GM12878 (cell line): Measurements from ENCODE around the gene DCAF8. TPM values are rescaled to one million over a fixed set of nuclear protein-coding genes. Genes with fewer than 3 reads are reported as not detected.

Experiments
- ATAC-seq: fragments of 200-7000 bp; cut with Tn5 transposase; 3 replicates; pipeline ENCODE4 v1.9.1; 2020; ENCODE audit warnings: mild to moderate bottlenecking, moderate library complexity
- BruUV-seq: library from RNA; stranded (reverse); fragments of 400-500 nt; replicated peaks from 2 replicates; lab custom pipeline; 2021; lab: Mats Ljungman, UMichigan
- CTCF ChIA-PET: fragments of 300-600 bp; sonication (Branson Sonifier 250); formaldehyde crosslinking; extraction: SDS; loops from one replicate; lab custom pipeline; 2021; ENCODE audit warnings: inconsistent platforms; lab: Yijun Ruan, JAX
- POLR2A ChIA-PET: fragments of 350-600 bp; formaldehyde crosslinking; extraction: SDS; loops from one replicate; lab custom pipeline; 2021; ENCODE audit warnings: inconsistent platforms; lab: Charles Lee
- RAD21 ChIA-PET: fragments of 300-600 bp; sonication (Branson Sonifier 250); formaldehyde crosslinking; loops from one replicate; lab custom pipeline; 2023; ENCODE audit warnings: antibody characterized with exemption; ENCODE audit not compliant: unreplicated experiment; lab: Charles Lee
- SMC1A ChIA-PET: fragments of 300-600 bp; sonication (Branson Sonifier 250); formaldehyde crosslinking; loops from one replicate; lab custom pipeline; 2023; ENCODE audit not compliant: unreplicated experiment, uncharacterized antibody; lab: Charles Lee
- DNase-seq: peaks from one replicate; pipeline ENCODE4 v3.0.0-alpha.2; 2011; ENCODE audit warnings: low read depth, low spot score
- FAIRE-seq: peaks from 3 replicates; lab custom pipeline; 2011; peaks lifted over from hg19 to GRCh38; lab: Jason Lieb, UNC
- H2AFZ ChIP-seq: 2 replicates; pipeline ENCODE4 v1.6.0; 2011; ENCODE audit warnings: low read depth, low read length, control low read depth; ENCODE audit not compliant: control insufficient read depth
- H3K27ac ChIP-seq: 2 replicates; pipeline ENCODE4 v1.5.1; 2011; ENCODE audit warnings: control low read depth; ENCODE audit not compliant: control insufficient read depth, insufficient read depth
- H3K27me3 ChIP-seq, 2 experiments: replicated peaks in 1 of 2; 2 replicates each; pipeline versions ENCODE4 v1.6.0 to v1.6.1; 2011; ENCODE audit warnings: low read length in 1 of 2; ENCODE audit not compliant: control insufficient read depth in 2 of 2, insufficient read depth in 2 of 2
- H3K36me3 ChIP-seq, 2 experiments: 2 replicates each; pipeline ENCODE4 v1.5.1; 2011; ENCODE audit warnings: low read length in 1 of 2; ENCODE audit not compliant: control insufficient read depth in 2 of 2, insufficient read depth in 2 of 2
- H3K4me1 ChIP-seq: 2 replicates; pipeline ENCODE4 v1.6.1; 2011; ENCODE audit warnings: mild to moderate bottlenecking, low read length, moderate library complexity, mixed read lengths; ENCODE audit not compliant: control insufficient read depth, insufficient read depth
- H3K4me2 ChIP-seq: 2 replicates; pipeline ENCODE4 v1.6.0; 2011; ENCODE audit warnings: control low read depth; ENCODE audit not compliant: control insufficient read depth, insufficient read depth
- H3K4me3 ChIP-seq: fragments of 200-600 bp; sonication (generic); 2 replicates; pipeline ENCODE4 v1.5.1; 2016
- H3K79me2 ChIP-seq: 2 replicates; pipeline ENCODE4 v1.6.0; 2011; ENCODE audit warnings: low read length; ENCODE audit not compliant: control insufficient read depth, insufficient read depth
- H3K9ac ChIP-seq: 2 replicates; pipeline ENCODE4 v1.8.0; 2011; ENCODE audit warnings: low read length, control low read depth, mixed read lengths; ENCODE audit not compliant: control insufficient read depth, insufficient read depth
- H3K9me3 ChIP-seq: replicated peaks from 3 replicates; pipeline ENCODE4 v1.5.1; 2011; ENCODE audit warnings: mild to moderate bottlenecking, low read length; ENCODE audit not compliant: control insufficient read depth, insufficient read depth
- H4K20me1 ChIP-seq: 2 replicates; pipeline ENCODE4 v1.6.0; 2011; ENCODE audit not compliant: control insufficient read depth, insufficient read depth
- CEBPB ChIP-seq, 2 experiments: fragments of 150-350 bp in 1 of 2; IDR thresholded peaks; 2 replicates each; pipeline ENCODE4 v1.6.1; 2012 to 2014; ENCODE audit warnings: low read depth in 2 of 2, low read length in 2 of 2, borderline replicate concordance in 1 of 2, inconsistent platforms in 1 of 2
- CHD2 ChIP-seq: IDR thresholded peaks from 2 replicates; pipeline ENCODE4 v1.6.1; 2011; ENCODE audit warnings: low read depth, low read length, improper control_type of control experiment, borderline replicate concordance
- CREM ChIP-seq: IDR thresholded peaks from 2 replicates; pipeline ENCODE4 v1.6.1; 2014; ENCODE audit warnings: antibody characterized with exemption, low read depth
- EZH2 ChIP-seq: IDR thresholded peaks from 2 replicates; pipeline ENCODE4 v1.6.1; 2012; ENCODE audit warnings: low read depth, mild to moderate bottlenecking, control low read depth, inconsistent platforms, low read length, borderline replicate concordance; ENCODE audit not compliant: control insufficient read depth
- HCFC1 ChIP-seq: fragments of 150-350 bp; IDR thresholded peaks from 2 replicates; pipeline ENCODE4 v1.6.1; 2014; ENCODE audit warnings: low read length
- JUND ChIP-seq: IDR thresholded peaks from 2 replicates; pipeline ENCODE4 v1.6.1; 2012; ENCODE audit warnings: low read depth, mild to moderate bottlenecking, low read length, improper control_type of control experiment, moderate library complexity
- KAT2A ChIP-seq: conservative IDR thresholded peaks from 2 replicates; pipeline ENCODE4 v1.6.1; 2011; ENCODE audit warnings: low read depth, low read length; ENCODE audit not compliant: control insufficient read depth
- MEF2B ChIP-seq: fragments of 450-650 bp; IDR thresholded peaks from 2 replicates; pipeline ENCODE4 v1.6.1; 2018; ENCODE audit warnings: mild to moderate bottlenecking, moderate library complexity; ENCODE audit not compliant: partially characterized antibody, poor library complexity, severe bottlenecking
- POLR2AphosphoS2 ChIP-seq: IDR thresholded peaks from 2 replicates; pipeline ENCODE4 v1.6.1; 2011; ENCODE audit warnings: low read depth, mild to moderate bottlenecking, low read length, improper control_type of control experiment, moderate library complexity
- POU2F2 ChIP-seq: IDR thresholded peaks from 3 replicates; pipeline ENCODE4 v1.6.1; 2011; ENCODE audit warnings: low read depth, mild to moderate bottlenecking, low read length, borderline replicate concordance
- RB1 ChIP-seq: fragments of 450-650 bp; formaldehyde crosslinking; IDR thresholded peaks from 2 replicates; pipeline ENCODE4 v1.6.1; 2017; ENCODE audit warnings: mild to moderate bottlenecking, borderline replicate concordance
- RBBP5 ChIP-seq: fragments of 200-600 bp; sonication (generic); conservative IDR thresholded peaks from 2 replicates; pipeline ENCODE4 v1.6.1; 2016
- RUNX3 ChIP-seq: IDR thresholded peaks from 2 replicates; pipeline ENCODE4 v1.6.1; 2012; ENCODE audit warnings: low read length, inconsistent platforms
- SMAD1 ChIP-seq: fragments of 450-650 bp; IDR thresholded peaks from 2 replicates; pipeline ENCODE4 v1.6.1; 2018; ENCODE audit warnings: mild to moderate bottlenecking, low read depth; ENCODE audit not compliant: partially characterized antibody
- SUZ12 ChIP-seq: fragments of 200-600 bp; sonication (generic); IDR thresholded peaks from one replicate; pipeline ENCODE4 v1.6.1; 2018; ENCODE audit warnings: antibody characterized with exemption, mild to moderate bottlenecking; ENCODE audit not compliant: unreplicated experiment
- YBX1 ChIP-seq: fragments of 450-650 bp; IDR thresholded peaks from 2 replicates; pipeline ENCODE4 v1.6.1; 2016; ENCODE audit warnings: antibody characterized with exemption
- WGBS: methylation state at CpG from one replicate; pipeline ENCODE4 v1.1.6; 2016; ENCODE audit warnings: low lambda C conversion rate; ENCODE audit not compliant: insufficient replicate concordance, insufficient coverage; ENCODE audit errors: missing lambda C conversion rate; 5-methylcytosine and 5-hydroxymethylcytosine counted together
- in situ Hi-C: fragments of 300-500 bp; cut with MboI; formaldehyde crosslinking; loops from 9 replicates; pipeline ENCODE4 v1.14.3; 2018; ENCODE audit warnings: mixed read lengths
- intact Hi-C: fragments of 100-400 bp; cut with micrococcal nuclease; formaldehyde crosslinking; loops from one replicate; pipeline ENCODE4 v1.14.2; 2022; ENCODE audit not compliant: unreplicated experiment
- polyA plus RNA-seq, 11 experiments: library from polyadenylated mRNA; depleted of rRNA in 4 of 11; unstranded in 6 of 11; stranded (reverse) in 5 of 11; fragments of >200 nt; fragmentation: Nextera tagmentation in 4 of 11; fragmentation: Illumina TruSeq in 1 of 11; extraction: Ambion mirVana in 4 of 11; extraction: Trizol in 1 of 11; gene quantifications; 1 replicate in 1 of 11; 2 replicates in 10 of 11; pipeline versions ENCODE4 v1.2.1 to v1.2.3, GENCODE V29; 2011 to 2016; ENCODE audit warnings: inconsistent platforms in 2 of 11, missing spikeins in 2 of 11, low read depth in 1 of 11
- total RNA-seq, 4 experiments: library from RNA; depleted of rRNA in 3 of 4; stranded (reverse); fragments of >200 nt in 3 of 4; fragmentation: Illumina TruSeq in 1 of 4; extraction: Trizol in 1 of 4; gene quantifications; 2 replicates each; pipeline versions ENCODE4 v1.2.1 to v1.2.3, GENCODE V29; 2013 to 2021
- TF ChIP-seq, protein P1 (sequence below): fragments of 450-650 bp; IDR thresholded peaks from 2 replicates; pipeline ENCODE4 v1.6.1; 2017; ENCODE audit warnings: mild to moderate bottlenecking, moderate library complexity
- TF ChIP-seq, protein P2 (sequence below): fragments of 450-650 bp; IDR thresholded peaks from 2 replicates; pipeline ENCODE4 v1.6.1; 2018; ENCODE audit warnings: mild to moderate bottlenecking, low read depth, moderate library complexity; ENCODE audit not compliant: partially characterized antibody

The DCAF8 gene
- total and polyA plus RNA-seq, 10 of the 15 experiments (the other 5 are each of a cell fraction or from before 2014, with no cell fraction given) = 10.4 to 152 (median 84.6) TPM

DNA sequence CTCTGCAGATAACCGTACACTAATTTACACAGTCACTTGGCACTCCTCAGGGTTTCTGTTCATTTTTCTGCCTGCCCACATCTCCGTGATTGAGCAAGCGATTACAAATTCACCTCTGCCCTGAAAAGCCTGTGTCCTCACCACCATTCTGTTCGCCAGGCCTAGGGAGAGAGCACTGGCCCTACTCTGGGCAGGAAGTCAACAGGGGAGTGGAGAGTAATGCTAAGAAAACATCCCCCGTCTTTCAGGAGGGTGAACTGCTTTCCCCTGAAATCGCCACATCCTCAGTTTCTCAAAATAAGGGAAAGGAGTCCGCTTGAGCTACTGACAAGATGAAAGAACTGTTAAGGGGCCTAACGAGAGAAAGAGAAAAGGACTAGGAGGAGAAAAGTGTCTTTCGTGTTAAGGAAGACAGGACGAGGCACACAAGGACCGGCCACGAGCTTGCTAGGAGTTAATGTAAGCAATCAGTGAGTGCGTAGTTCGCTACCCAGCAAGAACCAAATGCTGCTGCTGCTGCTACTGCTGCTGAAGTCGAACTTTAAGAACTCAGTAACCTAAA is 22.0 kb upstream of the DCAF8 start:
- H3K4me2 ChIP-seq = peak overlapping the region; percentile 91
- 3% methylated on average over 15 of the region's 15 CpGs for WGBS
- peak overlapping the region; percentile 91 for H3K4me3 ChIP-seq
- RAD21 ChIA-PET = interaction anchor here (1.0 to 2.5 kb wide), 9 partner anchors 19 to 187 kb away, joined by 3 to 27 read pairs (median 7); partner anchors contain the start of genes DCAF8 and IGSF8
- H3K9ac ChIP-seq = peak overlapping the region; percentile 92
- H3K27ac ChIP-seq = peak overlapping the region; percentile 68
- POLR2A ChIA-PET = interaction anchor here (1.0 to 2.9 kb wide), 4 partner anchors 22 to 187 kb away, joined by 3 to 29 read pairs (median 4); partner anchors contain the start of gene DCAF8
- CTCF ChIA-PET = interaction anchor here (1.0 to 2.7 kb wide), 16 partner anchors 17 to 199 kb away, joined by 3 to 22 read pairs (median 4); partner anchors contain the start of gene DCAF8
- DNase-seq = no peak
- no peak for FAIRE-seq
- in situ Hi-C loops = no loop called here
- H3K36me3 ChIP-seq = peaks cover under 1 to 5% of the 10 kb centered on the region in 2 experiments; a peak in 3 of 4 replicates
- peak overlapping the region; percentile 93 for H2AFZ ChIP-seq
- SMC1A ChIA-PET = interaction anchor here (0.8 to 2.6 kb wide), 19 partner anchors 10 to 188 kb away, joined by 3 to 21 read pairs (median 4); partner anchors contain the start of genes DCAF8 and IGSF8
- H3K27me3 ChIP-seq = no peaks in the 10 kb centered on the region
- intact Hi-C loops = no loop called here
- no TSS peak for BruUV-seq
- no peaks in the 10 kb centered on the region for H3K4me1 ChIP-seq
- peak; percentile 58 for ATAC-seq
- H3K9me3 ChIP-seq = no peaks in the 10 kb centered on the region
- no peaks in the 10 kb centered on the region for H4K20me1 ChIP-seq
- H3K79me2 ChIP-seq = peaks cover 13% of the 10 kb centered on the region
- TF ChIP-seq SUZ12 (no peak), CREM (no peak), EZH2 (no peak), SMAD1 (no peak), JUND (no peak), RBBP5 (no peak), HCFC1 (no peak), RB1 (no peak), YBX1 (no peak), CHD2 (no peak), CEBPB (IDR thresholded peaks at IDR 0.05; ENCODE audit: borderline replicate concordance in 1 of 2, low read depth in 2 of 2, low read length in 2 of 2) (no peak), MEF2B (no peak), RUNX3 (no peak), POLR2AphosphoS2 (no peak), KAT2A (no peak), POU2F2 (no peak)
- TF ChIP-seq, protein P1, sequence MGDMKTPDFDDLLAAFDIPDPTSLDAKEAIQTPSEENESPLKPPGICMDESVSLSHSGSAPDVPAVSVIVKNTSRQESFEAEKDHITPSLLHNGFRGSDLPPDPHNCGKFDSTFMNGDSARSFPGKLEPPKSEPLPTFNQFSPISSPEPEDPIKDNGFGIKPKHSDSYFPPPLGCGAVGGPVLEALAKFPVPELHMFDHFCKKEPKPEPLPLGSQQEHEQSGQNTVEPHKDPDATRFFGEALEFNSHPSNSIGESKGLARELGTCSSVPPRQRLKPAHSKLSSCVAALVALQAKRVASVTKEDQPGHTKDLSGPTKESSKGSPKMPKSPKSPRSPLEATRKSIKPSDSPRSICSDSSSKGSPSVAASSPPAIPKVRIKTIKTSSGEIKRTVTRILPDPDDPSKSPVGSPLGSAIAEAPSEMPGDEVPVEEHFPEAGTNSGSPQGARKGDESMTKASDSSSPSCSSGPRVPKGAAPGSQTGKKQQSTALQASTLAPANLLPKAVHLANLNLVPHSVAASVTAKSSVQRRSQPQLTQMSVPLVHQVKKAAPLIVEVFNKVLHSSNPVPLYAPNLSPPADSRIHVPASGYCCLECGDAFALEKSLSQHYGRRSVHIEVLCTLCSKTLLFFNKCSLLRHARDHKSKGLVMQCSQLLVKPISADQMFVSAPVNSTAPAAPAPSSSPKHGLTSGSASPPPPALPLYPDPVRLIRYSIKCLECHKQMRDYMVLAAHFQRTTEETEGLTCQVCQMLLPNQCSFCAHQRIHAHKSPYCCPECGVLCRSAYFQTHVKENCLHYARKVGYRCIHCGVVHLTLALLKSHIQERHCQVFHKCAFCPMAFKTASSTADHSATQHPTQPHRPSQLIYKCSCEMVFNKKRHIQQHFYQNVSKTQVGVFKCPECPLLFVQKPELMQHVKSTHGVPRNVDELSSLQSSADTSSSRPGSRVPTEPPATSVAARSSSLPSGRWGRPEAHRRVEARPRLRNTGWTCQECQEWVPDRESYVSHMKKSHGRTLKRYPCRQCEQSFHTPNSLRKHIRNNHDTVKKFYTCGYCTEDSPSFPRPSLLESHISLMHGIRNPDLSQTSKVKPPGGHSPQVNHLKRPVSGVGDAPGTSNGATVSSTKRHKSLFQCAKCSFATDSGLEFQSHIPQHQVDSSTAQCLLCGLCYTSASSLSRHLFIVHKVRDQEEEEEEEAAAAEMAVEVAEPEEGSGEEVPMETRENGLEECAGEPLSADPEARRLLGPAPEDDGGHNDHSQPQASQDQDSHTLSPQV = no peak
- TF ChIP-seq, protein P2, sequence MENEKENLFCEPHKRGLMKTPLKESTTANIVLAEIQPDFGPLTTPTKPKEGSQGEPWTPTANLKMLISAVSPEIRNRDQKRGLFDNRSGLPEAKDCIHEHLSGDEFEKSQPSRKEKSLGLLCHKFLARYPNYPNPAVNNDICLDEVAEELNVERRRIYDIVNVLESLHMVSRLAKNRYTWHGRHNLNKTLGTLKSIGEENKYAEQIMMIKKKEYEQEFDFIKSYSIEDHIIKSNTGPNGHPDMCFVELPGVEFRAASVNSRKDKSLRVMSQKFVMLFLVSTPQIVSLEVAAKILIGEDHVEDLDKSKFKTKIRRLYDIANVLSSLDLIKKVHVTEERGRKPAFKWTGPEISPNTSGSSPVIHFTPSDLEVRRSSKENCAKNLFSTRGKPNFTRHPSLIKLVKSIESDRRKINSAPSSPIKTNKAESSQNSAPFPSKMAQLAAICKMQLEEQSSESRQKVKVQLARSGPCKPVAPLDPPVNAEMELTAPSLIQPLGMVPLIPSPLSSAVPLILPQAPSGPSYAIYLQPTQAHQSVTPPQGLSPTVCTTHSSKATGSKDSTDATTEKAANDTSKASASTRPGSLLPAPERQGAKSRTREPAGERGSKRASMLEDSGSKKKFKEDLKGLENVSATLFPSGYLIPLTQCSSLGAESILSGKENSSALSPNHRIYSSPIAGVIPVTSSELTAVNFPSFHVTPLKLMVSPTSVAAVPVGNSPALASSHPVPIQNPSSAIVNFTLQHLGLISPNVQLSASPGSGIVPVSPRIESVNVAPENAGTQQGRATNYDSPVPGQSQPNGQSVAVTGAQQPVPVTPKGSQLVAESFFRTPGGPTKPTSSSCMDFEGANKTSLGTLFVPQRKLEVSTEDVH = no peak
